Mesodermal cell (in vitro differentiated cells): ENCODE measurements around the gene APPBP2. TPM values are rescaled to one million over a fixed set of nuclear protein-coding genes. Genes with fewer than 3 reads are reported as not detected.

Source experiments
- H3K27ac ChIP-seq: 2 replicates; pipeline ENCODE4 v1.7.0; 2013; ENCODE audit warnings: mild to moderate bottlenecking, low read depth, low read length, moderate library complexity; ENCODE audit not compliant: severe bottlenecking
- H3K36me3 ChIP-seq: 2 replicates; pipeline ENCODE4 v1.7.1; 2013; ENCODE audit warnings: mild to moderate bottlenecking, low read length, moderate library complexity; ENCODE audit not compliant: control insufficient read depth, insufficient read depth
- H3K4me1 ChIP-seq: one replicate; pipeline ENCODE4 v1.7.1; 2013; ENCODE audit warnings: mild to moderate bottlenecking, low read length; ENCODE audit not compliant: insufficient read depth, control insufficient read depth, poor library complexity, severe bottlenecking
- H3K4me3 ChIP-seq: 2 replicates; pipeline ENCODE4 v1.7.0; 2013; ENCODE audit warnings: low read length, control low read depth, mild to moderate bottlenecking; ENCODE audit not compliant: insufficient read depth, poor library complexity, severe bottlenecking; ENCODE audit errors: extremely low read depth
- H3K9me3 ChIP-seq: 2 replicates; pipeline ENCODE4 v1.7.1; 2013; ENCODE audit warnings: mild to moderate bottlenecking, low read length, moderate library complexity; ENCODE audit not compliant: control insufficient read depth
- WGBS, 2 experiments: methylation state at CpG; one replicate each; pipeline ENCODE4 v1.1.5; 2013; ENCODE audit warnings: missing lambda C conversion rate in 2 of 2; ENCODE audit not compliant: insufficient coverage in 2 of 2; 5-methylcytosine and 5-hydroxymethylcytosine counted together
- polyA plus RNA-seq, 2 experiments: library from polyadenylated mRNA; stranded (reverse); fragments of 50-300 nt; gene quantifications; one replicate each; pipeline ENCODE4 v1.2.3, GENCODE V29; 2013

The APPBP2 gene
- 29.5 TPM for polyA plus RNA-seq (2013, experiment 1 of 2)
- 24.1 TPM for polyA plus RNA-seq (2013, experiment 2 of 2)

DNA sequence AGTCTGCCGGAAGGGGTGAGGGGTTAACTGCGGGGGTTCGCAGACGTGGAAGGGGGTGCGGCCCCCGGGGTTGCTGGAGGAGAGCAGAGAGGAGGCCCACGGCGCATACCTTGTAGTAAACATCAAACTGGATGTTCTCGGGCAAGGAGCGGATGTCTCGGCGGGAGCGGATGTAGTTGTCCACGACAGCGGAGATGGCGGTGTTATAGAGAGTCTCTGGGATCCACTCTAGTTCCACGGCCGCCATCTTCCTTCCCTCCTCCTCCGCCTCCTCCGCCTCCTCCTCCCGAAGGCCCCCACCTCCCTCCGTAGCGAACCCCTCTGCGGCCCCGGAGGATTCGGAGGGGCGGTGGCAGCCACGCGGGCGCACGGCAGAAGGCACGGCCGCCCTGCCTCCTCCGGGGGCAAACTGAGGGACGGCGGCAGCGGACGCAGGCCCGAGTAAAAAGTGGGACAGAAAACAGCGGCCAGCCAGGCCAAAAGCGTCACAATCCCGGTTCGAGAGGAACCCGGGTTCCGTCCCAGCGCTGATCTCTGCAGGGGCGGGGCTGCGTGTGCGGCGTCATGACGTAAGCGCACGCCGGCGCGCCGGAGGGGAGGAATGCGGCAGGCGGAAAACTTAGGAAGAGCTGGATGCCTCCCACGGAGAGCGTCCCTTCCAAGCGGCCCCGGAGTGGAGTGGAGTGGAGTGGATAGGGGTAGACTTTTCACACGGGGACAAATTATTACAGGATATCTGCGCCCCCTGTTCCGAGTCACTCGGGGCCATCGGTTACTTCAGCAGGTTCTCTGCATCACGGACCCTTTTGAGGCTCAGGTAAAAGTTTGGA, at the start of gene APPBP2:
Gene APPBP2 (minus strand): TSS at position 558 of the 830 bp plus-strand sequence. CDS start 311 bp downstream, at position 247.
- 0 to 1% methylated on average over 33 to 51 of the region's 69 CpGs for WGBS, 2 experiments
- Histone ChIP-seq H3K27ac (peak within 1 kb of the TSS; percentile 99), H3K4me3 (peak within 1 kb of the TSS; percentile 98), H3K9me3 (no peaks in the 10 kb centered on the region), H3K36me3 (peaks cover 25% of the 10 kb centered on the region), H3K4me1 (no peaks in the 10 kb centered on the region)

GRCh38 chr17:60573236-60574051, 47.4 kb upstream of the APPBP2 start:
- WGBS, 2 experiments = 71 to 74% methylated on average over 1 to 2 of the region's 2 CpGs
- peak overlapping the region; percentile 98 for H3K27ac ChIP-seq
- peaks cover 18% of the 10 kb centered on the region for H3K4me1 ChIP-seq
- no peaks in the 10 kb centered on the region for H3K36me3 ChIP-seq
- H3K4me3 ChIP-seq = no peak overlapping the region
- peaks cover 7% of the 10 kb centered on the region for H3K9me3 ChIP-seq

DNA sequence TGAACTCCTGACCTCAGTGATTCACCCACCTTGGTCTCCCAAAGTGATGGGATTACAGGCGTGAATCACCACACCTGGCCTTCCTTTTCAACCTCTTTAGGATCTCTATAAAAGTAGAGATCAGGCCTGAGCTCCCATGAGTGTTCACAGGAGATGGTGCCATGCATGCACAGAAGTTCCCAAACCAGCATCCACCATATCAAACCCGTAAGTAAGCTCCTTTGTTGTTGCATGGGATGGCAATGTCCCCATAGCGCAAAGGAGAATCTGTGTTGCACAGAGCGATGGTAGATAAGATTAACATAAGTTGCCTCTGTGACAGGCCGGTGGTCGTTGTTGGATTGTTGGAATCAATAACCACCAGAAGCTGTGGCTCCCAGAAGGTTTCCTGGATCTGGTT, 39.2 kb upstream of the APPBP2 start:
- 93 to 100% methylated on average over 5 to 6 of the region's 6 CpGs for WGBS, 2 experiments
- H3K4me1 ChIP-seq = no peaks in the 10 kb centered on the region
- no peaks in the 10 kb centered on the region for H3K9me3 ChIP-seq
- H3K36me3 ChIP-seq = no peaks in the 10 kb centered on the region
- H3K4me3 ChIP-seq = no peak overlapping the region
- no peak overlapping the region for H3K27ac ChIP-seq

DNA sequence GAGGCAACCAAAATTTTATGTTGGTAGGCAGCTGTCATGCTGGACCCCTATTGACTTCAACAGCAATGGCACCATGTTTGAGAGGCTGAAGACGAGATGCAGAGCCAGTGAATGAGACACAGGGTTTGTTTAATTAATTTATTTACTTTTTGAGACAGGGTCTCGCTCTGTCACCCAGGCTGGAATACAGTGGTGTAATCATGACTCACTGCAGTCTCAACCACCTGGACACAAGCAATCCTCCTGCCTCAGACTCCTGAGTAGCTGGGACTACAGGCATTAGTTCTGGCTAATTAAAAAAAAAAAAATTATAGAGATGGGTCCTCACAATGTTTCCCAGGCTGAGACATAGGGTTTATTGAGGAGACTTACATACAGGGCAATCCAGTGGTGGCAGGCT, 37.7 kb upstream of the APPBP2 start:
- 67% methylated on average over 1 of the region's 2 CpGs; no CpG with 5 or more reads in 1 of the 2 experiments for WGBS, 2 experiments
- Histone ChIP-seq H3K36me3 (no peaks in the 10 kb centered on the region), H3K4me3 (no peak overlapping the region)

DNA sequence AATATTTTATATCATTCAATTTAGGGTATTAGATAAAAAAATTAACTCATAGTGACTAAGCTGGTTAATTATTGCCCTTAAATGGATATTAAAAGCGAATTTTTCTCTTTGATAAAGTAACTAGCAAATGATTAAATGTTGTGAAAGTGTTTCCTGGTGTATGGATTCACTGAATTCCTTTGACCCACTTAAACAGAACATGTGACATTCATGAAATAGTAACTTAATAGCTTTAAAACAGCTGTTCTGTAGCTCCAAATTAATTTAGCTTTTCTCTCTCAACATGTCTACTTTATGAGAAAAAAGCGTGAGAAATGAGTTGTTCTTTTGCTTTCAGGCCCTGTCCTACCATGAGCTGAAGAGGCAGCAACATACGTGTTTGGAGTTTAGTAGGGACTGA, 36.4 kb upstream of the APPBP2 start:
- Histone ChIP-seq H3K27ac (no peak overlapping the region), H3K4me3 (no peak overlapping the region), H3K4me1 (no peaks in the 10 kb centered on the region), H3K9me3 (peaks cover 5% of the 10 kb centered on the region), H3K36me3 (no peaks in the 10 kb centered on the region)
- WGBS, 2 experiments = 70 to 83% methylated on average over 1 to 2 of the region's 3 CpGs

More for the DNA sequence above, 37.7 kb upstream of the APPBP2 start:
- Histone ChIP-seq H3K27ac (no peak overlapping the region), H3K9me3 (no peaks in the 10 kb centered on the region), H3K4me1 (no peaks in the 10 kb centered on the region)

DNA sequence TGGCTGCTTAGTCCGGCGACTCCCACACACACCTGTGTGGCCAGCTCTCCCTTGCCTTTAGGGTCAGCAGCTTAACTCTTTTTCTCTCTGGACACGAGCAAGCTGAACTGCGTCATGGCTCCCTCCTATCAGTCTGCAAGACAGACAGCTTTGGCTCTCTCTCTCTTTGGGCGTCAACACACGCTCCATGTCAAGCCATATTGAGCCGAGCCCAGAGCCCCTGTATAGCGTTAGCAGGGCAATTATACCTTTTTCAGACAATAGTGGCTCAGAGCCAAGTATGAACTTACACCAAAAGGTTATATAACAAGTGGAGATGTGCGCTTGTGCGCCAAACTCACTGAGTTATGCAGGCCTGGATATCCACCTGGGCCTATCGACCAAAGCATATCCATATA, 34.8 kb upstream of the APPBP2 start:
- WGBS, 2 experiments = 93 to 94% methylated on average over 6 to 8 of the region's 11 CpGs
- Histone ChIP-seq H3K4me1 (no peaks in the 10 kb centered on the region), H3K27ac (no peak overlapping the region), H3K36me3 (no peaks in the 10 kb centered on the region), H3K9me3 (peaks cover 8% of the 10 kb centered on the region), H3K4me3 (no peak overlapping the region)

- Histone ChIP-seq H3K9me3 (peaks cover 8% of the 10 kb centered on the region), H3K36me3 (no peaks in the 10 kb centered on the region), H3K4me1 (no peaks in the 10 kb centered on the region), H3K27ac (no peak overlapping the region), H3K4me3 (no peak overlapping the region)
- WGBS, 2 experiments = 91 to 93% methylated on average over 24 to 26 of the region's 26 CpGs
These were observed 34.2 kb upstream of the APPBP2 start for GRCh38 chr17:60559995-60560859.

DNA sequence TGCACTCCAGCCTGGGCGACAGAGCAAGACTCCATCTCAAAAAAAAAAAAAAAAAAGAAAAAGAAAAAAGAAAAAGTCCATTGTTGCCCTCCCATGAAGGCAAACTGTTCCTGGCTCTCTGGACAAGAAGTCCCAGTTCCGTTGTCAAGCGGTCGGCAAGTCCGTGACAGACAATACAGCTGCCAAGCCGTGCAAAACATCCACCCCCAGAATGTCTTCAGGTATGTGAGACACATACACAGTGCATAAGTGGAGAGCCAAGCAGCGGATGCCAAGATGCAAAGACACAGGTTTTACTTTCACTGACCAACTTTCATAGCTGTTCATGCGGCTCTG, 33.6 kb upstream of the APPBP2 start:
- no peaks in the 10 kb centered on the region for H3K36me3 ChIP-seq
- H3K4me1 ChIP-seq = no peaks in the 10 kb centered on the region
- 93 to 99% methylated on average over 7 of the region's 8 CpGs for WGBS, 2 experiments

DNA sequence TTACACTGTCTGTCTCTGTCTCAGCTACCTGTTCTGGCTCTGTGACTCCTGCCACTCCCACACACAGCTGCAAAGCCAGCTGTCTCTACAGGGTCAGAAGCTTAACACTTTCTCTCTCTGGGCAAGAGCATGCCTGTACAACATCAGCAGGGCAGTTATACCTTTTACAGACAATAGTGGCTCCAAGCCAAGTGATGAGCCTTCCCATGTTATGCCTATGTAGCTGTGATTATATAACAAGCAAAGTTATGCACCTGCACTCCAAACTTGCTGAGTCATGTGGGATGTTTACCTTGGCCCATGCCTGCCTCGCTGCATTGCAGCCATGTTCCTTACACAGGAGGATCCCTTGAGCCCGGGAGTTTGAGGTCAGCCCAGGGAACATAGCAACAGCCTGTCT, 31.8 kb upstream of the APPBP2 start:
- Histone ChIP-seq H3K4me1 (no peaks in the 10 kb centered on the region), H3K27ac (no peak overlapping the region), H3K36me3 (no peaks in the 10 kb centered on the region), H3K9me3 (peaks cover 8% of the 10 kb centered on the region), H3K4me3 (no peak overlapping the region)
- 100% methylated on average over 1 of the region's 2 CpGs; no CpG with 5 or more reads in 1 of the 2 experiments for WGBS, 2 experiments

More for the DNA sequence above, 33.6 kb upstream of the APPBP2 start:
- peaks cover 8% of the 10 kb centered on the region for H3K9me3 ChIP-seq
- no peak overlapping the region for H3K27ac ChIP-seq
- no peak overlapping the region for H3K4me3 ChIP-seq

DNA sequence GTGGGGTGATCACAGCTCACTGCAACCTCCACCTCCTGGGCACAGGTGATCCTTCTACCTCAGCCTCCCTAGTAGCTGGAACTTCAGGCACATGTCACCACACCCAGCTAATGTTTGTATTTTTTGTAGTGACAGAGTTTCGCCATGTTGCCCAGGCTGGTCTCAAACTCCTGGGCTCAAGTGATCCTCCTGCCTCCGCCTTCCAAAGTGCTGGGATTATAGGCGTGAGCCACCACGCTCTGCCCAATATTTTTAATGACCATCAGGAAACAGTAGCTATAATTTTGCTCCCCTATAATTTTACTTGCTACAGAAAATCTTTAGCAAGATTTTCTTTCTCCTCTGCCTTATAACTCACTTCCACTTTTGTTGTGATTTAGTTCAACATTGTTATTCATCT, 29.7 kb upstream of the APPBP2 start:
- Histone ChIP-seq H3K36me3 (no peaks in the 10 kb centered on the region), H3K4me3 (no peak overlapping the region), H3K9me3 (peaks cover 8% of the 10 kb centered on the region), H3K27ac (no peak overlapping the region), H3K4me1 (no peaks in the 10 kb centered on the region)
- 89 to 90% methylated on average over 4 of the region's 4 CpGs for WGBS, 2 experiments
